AG09319 (cell line): ENCODE measurements around the gene MEGF11.

Experiments used
- DNase-seq: peaks from one replicate; pipeline ENCODE4 v3.0.0-alpha.2; 2010; ENCODE audit warnings: low read depth; ENCODE audit errors: extremely low read depth
- TF ChIP-seq, protein P1 (sequence below): IDR thresholded peaks from 2 replicates; pipeline ENCODE4 v1.5.1; 2011; ENCODE audit warnings: low read depth, mild to moderate bottlenecking, inconsistent platforms, low read length, moderate library complexity

The MEGF11 gene

DNA sequence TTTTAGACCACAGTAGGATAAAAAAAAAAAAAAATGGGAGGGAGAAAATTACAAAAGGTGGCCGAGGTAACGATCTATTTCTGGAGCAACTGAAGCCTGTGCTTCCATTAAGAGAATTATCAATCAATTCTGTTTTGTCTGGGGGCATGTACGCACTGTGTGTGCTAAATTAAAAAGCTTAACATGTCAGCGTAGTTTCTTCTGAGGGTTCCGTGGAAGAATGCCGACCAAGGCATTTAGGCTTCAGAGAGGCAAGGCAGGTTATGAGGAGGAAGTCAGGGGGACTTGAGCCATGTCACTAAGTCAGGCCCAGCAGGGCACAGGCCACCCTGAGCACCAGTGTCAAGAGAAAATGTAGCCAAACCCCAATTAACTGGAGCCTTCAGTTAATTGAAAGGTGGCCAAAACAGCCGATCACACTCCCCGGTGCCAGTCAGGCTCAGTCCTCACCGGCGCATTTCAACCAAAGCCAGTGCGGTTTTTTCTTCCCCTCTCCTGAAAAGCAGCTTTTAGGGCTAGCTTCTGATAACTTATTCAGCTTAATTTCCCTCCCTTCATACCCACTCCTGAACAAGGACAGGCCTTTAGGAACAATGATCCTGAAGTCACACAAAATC lies 113.9 kb downstream of the MEGF11 start:
- TF ChIP-seq, protein P1, sequence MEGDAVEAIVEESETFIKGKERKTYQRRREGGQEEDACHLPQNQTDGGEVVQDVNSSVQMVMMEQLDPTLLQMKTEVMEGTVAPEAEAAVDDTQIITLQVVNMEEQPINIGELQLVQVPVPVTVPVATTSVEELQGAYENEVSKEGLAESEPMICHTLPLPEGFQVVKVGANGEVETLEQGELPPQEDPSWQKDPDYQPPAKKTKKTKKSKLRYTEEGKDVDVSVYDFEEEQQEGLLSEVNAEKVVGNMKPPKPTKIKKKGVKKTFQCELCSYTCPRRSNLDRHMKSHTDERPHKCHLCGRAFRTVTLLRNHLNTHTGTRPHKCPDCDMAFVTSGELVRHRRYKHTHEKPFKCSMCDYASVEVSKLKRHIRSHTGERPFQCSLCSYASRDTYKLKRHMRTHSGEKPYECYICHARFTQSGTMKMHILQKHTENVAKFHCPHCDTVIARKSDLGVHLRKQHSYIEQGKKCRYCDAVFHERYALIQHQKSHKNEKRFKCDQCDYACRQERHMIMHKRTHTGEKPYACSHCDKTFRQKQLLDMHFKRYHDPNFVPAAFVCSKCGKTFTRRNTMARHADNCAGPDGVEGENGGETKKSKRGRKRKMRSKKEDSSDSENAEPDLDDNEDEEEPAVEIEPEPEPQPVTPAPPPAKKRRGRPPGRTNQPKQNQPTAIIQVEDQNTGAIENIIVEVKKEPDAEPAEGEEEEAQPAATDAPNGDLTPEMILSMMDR, result no peak
- DNase-seq, result no peak

DNA sequence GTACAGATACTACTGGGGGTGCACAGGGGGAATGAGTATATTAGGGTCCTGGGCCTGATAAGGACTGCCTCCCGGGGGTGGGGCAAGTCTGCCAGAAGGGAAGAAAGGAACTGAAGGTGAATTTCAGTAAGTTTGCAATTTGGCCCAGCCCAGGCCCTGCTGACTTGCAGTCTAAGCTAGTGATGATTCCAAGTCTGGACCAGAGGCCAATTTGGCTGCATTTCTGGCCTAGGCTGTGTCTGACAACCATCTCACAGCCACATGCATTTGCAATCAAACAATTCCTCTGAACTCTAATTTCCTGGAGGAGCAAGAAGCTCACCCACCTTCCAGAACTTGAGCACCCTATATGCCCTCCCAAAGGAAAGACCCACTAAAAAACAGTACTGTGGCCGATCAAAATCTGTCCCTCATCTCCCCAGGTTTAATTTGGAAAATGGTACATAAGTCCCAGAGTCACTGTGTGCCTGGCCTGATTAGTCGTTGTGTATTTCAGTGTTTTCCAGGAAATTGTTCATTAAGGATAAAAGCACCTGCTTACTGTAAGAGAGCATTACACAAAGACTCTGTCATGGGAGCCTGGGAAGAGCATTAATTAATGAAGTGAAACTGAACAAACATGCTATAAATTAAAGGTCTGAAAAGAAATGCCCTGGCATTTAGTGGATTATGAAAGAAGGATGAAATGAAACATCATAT lies 114.5 kb downstream of the MEGF11 start:
- TF ChIP-seq, protein P1, result no peak
- no peak for DNase-seq

- DNase-seq, result no peak
Measured at GRCh38 chr15:66138096-66138783, 115.3 kb downstream of the MEGF11 start.

GRCh38 chr15:66136948-66137347 lies 116.6 kb downstream of the MEGF11 start:
- TF ChIP-seq, protein P1, result no peak
- DNase-seq, result no peak

More at GRCh38 chr15:66138096-66138783, 115.3 kb downstream of the MEGF11 start:
- TF ChIP-seq, protein P1, result no peak

GRCh38 chr15:66135664-66136063 lies 117.9 kb downstream of the MEGF11 start:
- no peak for DNase-seq
- TF ChIP-seq, protein P1, result no peak

DNA sequence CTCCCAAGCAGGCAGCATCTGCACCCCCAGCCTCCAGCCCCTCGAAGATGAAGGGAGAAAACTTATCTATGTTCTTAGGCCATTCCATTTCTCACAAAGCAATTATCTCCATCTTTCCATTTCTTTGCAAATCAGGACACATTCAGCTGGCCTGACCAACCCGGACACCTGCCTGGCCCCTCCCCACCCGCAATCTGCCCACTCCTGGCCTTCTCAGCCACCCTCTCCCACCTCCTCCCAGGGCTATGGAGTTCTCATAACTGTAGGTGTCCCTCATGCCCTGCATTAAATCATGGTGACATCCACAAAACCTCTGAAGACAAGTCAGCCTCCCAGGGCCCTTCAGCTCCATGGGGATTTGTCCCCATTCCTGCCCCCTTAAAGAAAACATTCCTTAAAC lies 119.3 kb downstream of the MEGF11 start:
- no peak for DNase-seq
- TF ChIP-seq, protein P1, result no peak
